ENCODE measurements around the gene CCR4.

DNA sequence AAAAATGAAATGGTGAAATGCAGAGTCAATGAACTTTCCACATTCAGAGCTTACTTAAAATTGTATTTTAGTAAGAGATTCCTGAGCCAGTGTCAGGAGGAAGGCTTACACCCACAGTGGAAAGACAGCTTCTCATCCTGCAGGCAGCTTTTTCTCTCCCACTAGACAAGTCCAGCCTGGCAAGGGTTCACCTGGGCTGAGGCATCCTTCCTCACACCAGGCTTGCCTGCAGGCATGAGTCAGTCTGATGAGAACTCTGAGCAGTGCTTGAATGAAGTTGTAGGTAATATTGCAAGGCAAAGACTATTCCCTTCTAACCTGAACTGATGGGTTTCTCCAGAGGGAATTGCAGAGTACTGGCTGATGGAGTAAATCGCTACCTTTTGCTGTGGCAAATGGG is 3.1 kb downstream of the CCR4 start:
- TF ChIP-seq YY1 (tag by site-specific recombination; IDR thresholded peaks at IDR 0.05): no peak
- TF ChIP-seq WT1 (tag by site-specific recombination; IDR thresholded peaks at IDR 0.05): no peak
- TF ChIP-seq, protein P1, sequence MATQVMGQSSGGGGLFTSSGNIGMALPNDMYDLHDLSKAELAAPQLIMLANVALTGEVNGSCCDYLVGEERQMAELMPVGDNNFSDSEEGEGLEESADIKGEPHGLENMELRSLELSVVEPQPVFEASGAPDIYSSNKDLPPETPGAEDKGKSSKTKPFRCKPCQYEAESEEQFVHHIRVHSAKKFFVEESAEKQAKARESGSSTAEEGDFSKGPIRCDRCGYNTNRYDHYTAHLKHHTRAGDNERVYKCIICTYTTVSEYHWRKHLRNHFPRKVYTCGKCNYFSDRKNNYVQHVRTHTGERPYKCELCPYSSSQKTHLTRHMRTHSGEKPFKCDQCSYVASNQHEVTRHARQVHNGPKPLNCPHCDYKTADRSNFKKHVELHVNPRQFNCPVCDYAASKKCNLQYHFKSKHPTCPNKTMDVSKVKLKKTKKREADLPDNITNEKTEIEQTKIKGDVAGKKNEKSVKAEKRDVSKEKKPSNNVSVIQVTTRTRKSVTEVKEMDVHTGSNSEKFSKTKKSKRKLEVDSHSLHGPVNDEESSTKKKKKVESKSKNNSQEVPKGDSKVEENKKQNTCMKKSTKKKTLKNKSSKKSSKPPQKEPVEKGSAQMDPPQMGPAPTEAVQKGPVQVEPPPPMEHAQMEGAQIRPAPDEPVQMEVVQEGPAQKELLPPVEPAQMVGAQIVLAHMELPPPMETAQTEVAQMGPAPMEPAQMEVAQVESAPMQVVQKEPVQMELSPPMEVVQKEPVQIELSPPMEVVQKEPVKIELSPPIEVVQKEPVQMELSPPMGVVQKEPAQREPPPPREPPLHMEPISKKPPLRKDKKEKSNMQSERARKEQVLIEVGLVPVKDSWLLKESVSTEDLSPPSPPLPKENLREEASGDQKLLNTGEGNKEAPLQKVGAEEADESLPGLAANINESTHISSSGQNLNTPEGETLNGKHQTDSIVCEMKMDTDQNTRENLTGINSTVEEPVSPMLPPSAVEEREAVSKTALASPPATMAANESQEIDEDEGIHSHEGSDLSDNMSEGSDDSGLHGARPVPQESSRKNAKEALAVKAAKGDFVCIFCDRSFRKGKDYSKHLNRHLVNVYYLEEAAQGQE (tag by site-specific recombination; IDR thresholded peaks at IDR 0.05): no peak
- TF ChIP-seq SALL2 (tag by site-specific recombination; IDR thresholded peaks at IDR 0.05; ENCODE audit: borderline replicate concordance): no peak
- no peak for TF ChIP-seq ZNF561 (tag by site-specific recombination; IDR thresholded peaks at IDR 0.05; ENCODE audit: borderline replicate concordance)
- TF ChIP-seq ZNF660 (tag by site-specific recombination; IDR thresholded peaks at IDR 0.05): no peak
- TF ChIP-seq, protein P2, sequence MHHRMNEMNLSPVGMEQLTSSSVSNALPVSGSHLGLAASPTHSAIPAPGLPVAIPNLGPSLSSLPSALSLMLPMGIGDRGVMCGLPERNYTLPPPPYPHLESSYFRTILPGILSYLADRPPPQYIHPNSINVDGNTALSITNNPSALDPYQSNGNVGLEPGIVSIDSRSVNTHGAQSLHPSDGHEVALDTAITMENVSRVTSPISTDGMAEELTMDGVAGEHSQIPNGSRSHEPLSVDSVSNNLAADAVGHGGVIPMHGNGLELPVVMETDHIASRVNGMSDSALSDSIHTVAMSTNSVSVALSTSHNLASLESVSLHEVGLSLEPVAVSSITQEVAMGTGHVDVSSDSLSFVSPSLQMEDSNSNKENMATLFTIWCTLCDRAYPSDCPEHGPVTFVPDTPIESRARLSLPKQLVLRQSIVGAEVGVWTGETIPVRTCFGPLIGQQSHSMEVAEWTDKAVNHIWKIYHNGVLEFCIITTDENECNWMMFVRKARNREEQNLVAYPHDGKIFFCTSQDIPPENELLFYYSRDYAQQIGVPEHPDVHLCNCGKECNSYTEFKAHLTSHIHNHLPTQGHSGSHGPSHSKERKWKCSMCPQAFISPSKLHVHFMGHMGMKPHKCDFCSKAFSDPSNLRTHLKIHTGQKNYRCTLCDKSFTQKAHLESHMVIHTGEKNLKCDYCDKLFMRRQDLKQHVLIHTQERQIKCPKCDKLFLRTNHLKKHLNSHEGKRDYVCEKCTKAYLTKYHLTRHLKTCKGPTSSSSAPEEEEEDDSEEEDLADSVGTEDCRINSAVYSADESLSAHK (tag by site-specific recombination; IDR thresholded peaks at IDR 0.05): no peak
- no peak for TF ChIP-seq ZNF830 (tag by site-specific recombination; IDR thresholded peaks at IDR 0.05; ENCODE audit: low read depth)
- TF ChIP-seq, protein P3, sequence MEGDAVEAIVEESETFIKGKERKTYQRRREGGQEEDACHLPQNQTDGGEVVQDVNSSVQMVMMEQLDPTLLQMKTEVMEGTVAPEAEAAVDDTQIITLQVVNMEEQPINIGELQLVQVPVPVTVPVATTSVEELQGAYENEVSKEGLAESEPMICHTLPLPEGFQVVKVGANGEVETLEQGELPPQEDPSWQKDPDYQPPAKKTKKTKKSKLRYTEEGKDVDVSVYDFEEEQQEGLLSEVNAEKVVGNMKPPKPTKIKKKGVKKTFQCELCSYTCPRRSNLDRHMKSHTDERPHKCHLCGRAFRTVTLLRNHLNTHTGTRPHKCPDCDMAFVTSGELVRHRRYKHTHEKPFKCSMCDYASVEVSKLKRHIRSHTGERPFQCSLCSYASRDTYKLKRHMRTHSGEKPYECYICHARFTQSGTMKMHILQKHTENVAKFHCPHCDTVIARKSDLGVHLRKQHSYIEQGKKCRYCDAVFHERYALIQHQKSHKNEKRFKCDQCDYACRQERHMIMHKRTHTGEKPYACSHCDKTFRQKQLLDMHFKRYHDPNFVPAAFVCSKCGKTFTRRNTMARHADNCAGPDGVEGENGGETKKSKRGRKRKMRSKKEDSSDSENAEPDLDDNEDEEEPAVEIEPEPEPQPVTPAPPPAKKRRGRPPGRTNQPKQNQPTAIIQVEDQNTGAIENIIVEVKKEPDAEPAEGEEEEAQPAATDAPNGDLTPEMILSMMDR (tag by site-specific recombination; IDR thresholded peaks at IDR 0.05): no peak
- TF ChIP-seq ZFP69B (tag by site-specific recombination; IDR thresholded peaks at IDR 0.05): no peak
- TF ChIP-seq ZNF239 (tag by site-specific recombination; IDR thresholded peaks at IDR 0.05): no peak
- no peak for TF ChIP-seq KLF8 (tag by site-specific recombination; IDR thresholded peaks at IDR 0.05)
- TF ChIP-seq MEIS1 (CRISPR knock-in tag; IDR thresholded peaks at IDR 0.05; ENCODE audit: borderline replicate concordance): no peak
